Activated T-cell treated with anti-CD3 and anti-CD28 coated beads, Interleukin-2, amount 50 U/mL, for 4 hours (primary cell): ENCODE data around the gene TCF21. TPM values are rescaled to one million over a fixed set of nuclear protein-coding genes. Genes with fewer than 3 reads are reported as not detected.

Experiments used
- ATAC-seq, 2 donors: fragments of 200-7000 bp; cut with Tn5 transposase; one replicate each; pipeline ENCODE4 v1.10.0; 2021
- DNase-seq: peaks from one replicate; pipeline ENCODE4 v3.0.0-alpha.2; 2020
- H3K27me3 Mint-ChIP-seq: one replicate; pipeline ENCODE4 v1.8.0; 2021; ENCODE audit warnings: low read depth, mixed read lengths
- H3K36me3 Mint-ChIP-seq: one replicate; pipeline ENCODE4 v1.8.0; 2022; ENCODE audit warnings: mixed read lengths; ENCODE audit not compliant: insufficient read depth
- H3K4me1 Mint-ChIP-seq: one replicate; pipeline ENCODE4 v1.8.0; 2021; ENCODE audit warnings: low read depth, mixed read lengths
- H3K4me3 Mint-ChIP-seq: one replicate; pipeline ENCODE4 v1.8.0; 2021; ENCODE audit warnings: mild to moderate bottlenecking, moderate library complexity, mixed read lengths
- H3K9me3 Mint-ChIP-seq: one replicate; pipeline ENCODE4 v1.8.0; 2021; ENCODE audit warnings: mixed read lengths
- total RNA-seq, 3 donors: library from RNA; stranded (reverse); gene quantifications; one replicate each; pipeline ENCODE4 v1.2.1, GENCODE V29; 2021

TCF21 gene
- total RNA-seq, 3 donors from 2014 or later = 0.05 TPM; not detected in 1

DNA sequence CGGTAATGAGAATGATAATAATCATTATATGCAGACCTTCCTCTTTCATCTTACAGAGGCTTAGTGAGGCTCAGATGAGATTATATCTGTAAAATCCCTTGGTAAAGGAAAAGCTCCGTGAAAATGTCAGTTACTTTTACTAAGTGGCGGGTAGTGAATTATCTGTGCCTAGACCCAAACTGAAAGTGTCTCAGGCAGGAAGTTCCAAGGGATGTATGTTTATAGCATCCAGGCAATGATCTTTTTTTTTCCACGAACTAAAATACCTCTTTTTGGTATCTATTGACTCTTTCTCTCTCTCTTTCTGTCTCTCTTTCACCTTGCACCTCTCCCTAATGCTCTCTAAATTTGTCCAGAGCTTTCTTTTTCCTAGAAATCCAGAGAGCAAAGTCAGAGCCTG lies 5.0 kb downstream of the TCF21 start:
- H3K36me3 Mint-ChIP-seq = no peaks in the 10 kb centered on the region
- no peak for DNase-seq
- no peaks in the 10 kb centered on the region for H3K9me3 Mint-ChIP-seq
- no peak for ATAC-seq
- H3K4me1 Mint-ChIP-seq = peaks cover 28% of the 10 kb centered on the region
- H3K27me3 Mint-ChIP-seq = peaks cover 80% of the 10 kb centered on the region
- no peak overlapping the region for H3K4me3 Mint-ChIP-seq

DNA sequence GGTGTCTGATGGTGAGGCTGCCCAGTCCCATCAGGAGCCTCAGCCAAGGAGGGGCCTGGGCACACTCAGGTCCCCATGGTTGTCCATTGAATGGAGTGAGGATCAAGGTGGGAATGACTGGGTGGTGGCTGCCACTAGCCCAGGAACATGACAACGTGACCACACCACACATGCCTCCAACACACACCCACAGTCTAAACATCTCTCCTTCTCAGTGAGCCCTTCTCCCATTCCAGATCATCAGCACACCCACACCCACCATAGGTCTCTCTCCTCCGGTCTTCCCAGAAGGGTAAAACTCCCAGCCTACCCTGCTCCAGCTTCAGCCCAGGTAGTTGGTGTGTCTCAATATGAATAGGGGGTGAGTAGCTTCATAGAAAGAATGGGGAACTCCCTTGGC lies 5.5 kb downstream of the TCF21 start:
- H3K27me3 Mint-ChIP-seq = peaks cover 76% of the 10 kb centered on the region
- no peaks in the 10 kb centered on the region for H3K36me3 Mint-ChIP-seq
- no peak overlapping the region for H3K4me3 Mint-ChIP-seq
- H3K9me3 Mint-ChIP-seq = no peaks in the 10 kb centered on the region
- DNase-seq (no peak), ATAC-seq (no peak)
- peaks cover 24% of the 10 kb centered on the region for H3K4me1 Mint-ChIP-seq

DNA sequence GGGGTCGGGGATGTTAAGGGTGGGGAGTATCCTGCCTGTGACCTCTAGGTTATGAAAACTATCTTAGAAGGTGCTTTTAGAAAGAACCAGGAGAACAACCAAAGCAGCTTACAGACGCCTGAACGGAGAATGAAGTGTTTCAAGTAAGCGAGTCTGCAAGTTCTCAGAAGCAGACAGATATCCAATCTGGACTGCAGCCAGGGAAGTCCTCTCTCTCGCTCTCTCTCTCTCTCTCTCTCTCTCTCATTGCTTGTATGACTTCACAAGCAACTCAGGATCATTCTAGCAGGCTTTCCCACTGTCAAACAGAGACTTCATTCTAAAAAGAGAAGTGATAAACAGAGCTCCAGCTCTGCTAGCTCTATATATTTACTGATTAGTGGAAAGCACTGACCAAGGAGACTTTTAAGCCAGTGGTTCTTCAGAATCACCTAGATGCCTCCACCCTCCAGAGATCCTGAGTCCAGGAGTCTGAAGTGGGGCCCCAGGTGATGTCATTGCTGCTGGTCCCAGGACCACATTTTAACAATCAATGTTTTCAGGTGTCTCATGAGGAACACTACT lies 6.0 kb downstream of the TCF21 start:
- H3K4me1 Mint-ChIP-seq = peaks cover 23% of the 10 kb centered on the region
- no peak for ATAC-seq
- H3K4me3 Mint-ChIP-seq = no peak overlapping the region
- DNase-seq = no peak
- H3K9me3 Mint-ChIP-seq = no peaks in the 10 kb centered on the region
- peaks cover 74% of the 10 kb centered on the region for H3K27me3 Mint-ChIP-seq
- no peaks in the 10 kb centered on the region for H3K36me3 Mint-ChIP-seq

DNA sequence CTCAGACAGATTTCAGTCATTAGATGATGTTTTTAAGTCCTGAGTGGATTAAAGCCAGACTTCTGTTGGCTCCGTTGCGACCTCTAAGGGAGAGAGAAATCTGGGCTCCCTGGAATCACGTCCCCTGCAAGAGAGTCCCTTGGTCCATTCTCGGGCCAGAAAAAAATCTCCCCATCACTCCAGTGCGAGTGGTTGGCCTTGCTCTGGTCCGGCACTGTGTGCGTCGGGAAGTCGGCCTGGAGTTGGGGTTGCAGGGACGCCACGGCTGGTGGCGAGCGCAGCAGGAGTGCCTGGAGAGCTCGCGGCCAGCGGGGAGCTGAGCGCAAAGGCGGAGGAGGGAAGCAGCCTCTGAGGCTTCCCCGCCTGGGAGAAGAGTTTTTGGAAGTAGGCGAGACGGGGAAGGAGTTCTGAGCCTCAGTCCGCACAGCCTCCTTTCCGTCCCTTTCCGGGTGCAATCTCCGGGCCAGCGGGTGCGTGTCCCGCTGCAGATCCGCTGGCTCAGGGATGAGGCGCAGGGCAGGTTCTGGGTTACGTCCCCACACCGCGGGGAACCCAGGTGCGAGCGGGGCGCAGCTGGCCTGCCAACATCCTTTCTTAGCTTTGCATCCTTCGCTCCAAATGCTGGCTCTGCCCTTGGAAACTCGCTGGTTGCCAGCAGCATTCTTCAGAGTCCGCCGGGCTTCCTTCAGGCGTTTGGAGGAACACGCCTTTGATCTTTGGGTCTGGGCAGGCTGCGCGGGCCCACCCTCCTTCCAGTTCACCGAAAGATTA lies 6.8 kb downstream of the TCF21 start:
- DNase-seq (no peak), ATAC-seq (no peak)
- Mint-ChIP-seq H3K4me3 (no peak overlapping the region), H3K9me3 (no peaks in the 10 kb centered on the region), H3K4me1 (peaks cover 17% of the 10 kb centered on the region), H3K36me3 (no peaks in the 10 kb centered on the region), H3K27me3 (peaks cover 73% of the 10 kb centered on the region)

DNA sequence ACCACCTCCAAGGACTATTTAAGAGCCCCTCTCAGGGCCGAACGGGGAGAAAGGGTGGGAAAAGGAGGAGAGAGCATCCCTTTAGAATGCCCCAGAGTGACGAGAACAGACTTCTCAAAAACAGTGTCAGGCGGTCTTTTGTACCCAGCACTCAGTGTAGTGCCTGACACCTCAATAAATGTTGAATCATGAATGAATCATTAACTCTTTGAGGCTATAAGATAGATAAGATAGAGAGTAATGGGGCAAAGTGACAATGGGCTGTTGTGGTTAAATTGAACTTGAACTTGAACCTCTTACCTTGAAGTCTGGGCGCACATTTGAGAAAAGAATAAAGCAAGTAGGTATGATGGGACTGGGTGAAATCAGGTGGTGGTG lies 7.4 kb downstream of the TCF21 start:
- Mint-ChIP-seq H3K4me1 (peaks cover 11% of the 10 kb centered on the region), H3K4me3 (no peak overlapping the region), H3K9me3 (no peaks in the 10 kb centered on the region), H3K36me3 (no peaks in the 10 kb centered on the region), H3K27me3 (peaks cover 70% of the 10 kb centered on the region)
- DNase-seq (no peak), ATAC-seq (no peak)

DNA sequence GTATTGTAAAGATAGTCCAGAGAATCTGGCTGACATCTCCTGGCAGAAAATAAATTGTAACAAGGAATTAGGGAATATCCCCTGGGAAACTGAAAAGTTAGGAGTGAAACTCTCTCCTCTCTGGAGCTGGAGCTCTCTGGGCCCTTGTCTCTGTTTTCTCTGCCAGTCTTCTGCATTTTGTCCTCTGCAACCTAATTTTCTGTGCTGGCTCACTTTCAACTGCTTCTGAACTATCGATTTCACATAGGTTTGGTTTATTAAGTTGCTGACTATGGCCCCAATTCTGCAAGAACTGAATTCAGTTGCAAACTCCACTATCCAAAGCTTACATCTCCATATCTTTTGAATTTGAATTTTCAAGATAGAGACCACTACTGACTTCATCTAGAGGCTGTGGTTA lies 9.3 kb downstream of the TCF21 start:
- DNase-seq (no peak), ATAC-seq (no peak)
- no peak overlapping the region for H3K4me3 Mint-ChIP-seq
- H3K4me1 Mint-ChIP-seq = peaks cover 2% of the 10 kb centered on the region
- no peaks in the 10 kb centered on the region for H3K9me3 Mint-ChIP-seq
- no peaks in the 10 kb centered on the region for H3K36me3 Mint-ChIP-seq
- H3K27me3 Mint-ChIP-seq = peaks cover 59% of the 10 kb centered on the region

DNA sequence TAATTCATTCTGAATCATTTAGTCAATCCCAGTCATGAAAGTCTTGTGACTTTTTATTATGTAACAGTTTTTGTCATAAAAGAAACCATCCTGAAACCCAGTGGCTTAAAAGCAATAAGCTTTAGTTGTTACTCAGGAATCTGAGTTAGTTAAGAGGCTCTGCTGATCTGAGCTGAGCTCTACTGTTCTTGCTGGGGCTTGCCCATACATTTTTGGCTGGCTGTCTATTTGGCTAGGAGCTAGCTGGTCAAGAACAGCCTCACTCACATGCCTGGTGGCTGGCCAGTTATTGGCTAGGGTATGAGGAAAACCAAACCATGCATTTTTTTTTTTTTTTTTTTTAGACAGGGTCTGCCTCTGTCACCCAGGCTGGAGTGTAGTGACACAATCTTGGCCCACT lies 10.6 kb downstream of the TCF21 start:
- Mint-ChIP-seq H3K9me3 (no peaks in the 10 kb centered on the region), H3K4me3 (no peak overlapping the region), H3K36me3 (no peaks in the 10 kb centered on the region), H3K27me3 (peaks cover 53% of the 10 kb centered on the region), H3K4me1 (no peaks in the 10 kb centered on the region)
- DNase-seq (no peak), ATAC-seq (no peak)

DNA sequence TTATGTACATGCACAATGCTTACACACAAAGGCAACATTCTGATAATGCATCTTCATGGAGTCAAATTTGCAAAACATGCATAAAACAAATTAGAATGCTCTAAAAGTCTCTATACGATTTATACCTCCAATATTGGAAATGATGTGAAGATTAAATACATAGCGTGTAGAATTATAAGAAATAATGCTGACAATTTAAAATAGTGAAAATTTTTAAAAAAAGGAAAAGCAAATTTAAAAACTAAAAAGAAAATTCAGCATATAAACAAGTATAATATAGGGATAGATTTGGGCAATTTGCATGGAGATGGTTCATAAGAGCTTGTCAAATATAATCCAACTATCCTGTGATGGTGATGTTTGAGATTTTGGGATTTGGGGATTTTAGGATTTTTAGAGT lies 14.9 kb downstream of the TCF21 start:
- Mint-ChIP-seq H3K9me3 (no peaks in the 10 kb centered on the region), H3K27me3 (peaks cover 51% of the 10 kb centered on the region), H3K36me3 (no peaks in the 10 kb centered on the region), H3K4me3 (no peak overlapping the region), H3K4me1 (no peaks in the 10 kb centered on the region)
- DNase-seq = no peak
- ATAC-seq = no peak

DNA sequence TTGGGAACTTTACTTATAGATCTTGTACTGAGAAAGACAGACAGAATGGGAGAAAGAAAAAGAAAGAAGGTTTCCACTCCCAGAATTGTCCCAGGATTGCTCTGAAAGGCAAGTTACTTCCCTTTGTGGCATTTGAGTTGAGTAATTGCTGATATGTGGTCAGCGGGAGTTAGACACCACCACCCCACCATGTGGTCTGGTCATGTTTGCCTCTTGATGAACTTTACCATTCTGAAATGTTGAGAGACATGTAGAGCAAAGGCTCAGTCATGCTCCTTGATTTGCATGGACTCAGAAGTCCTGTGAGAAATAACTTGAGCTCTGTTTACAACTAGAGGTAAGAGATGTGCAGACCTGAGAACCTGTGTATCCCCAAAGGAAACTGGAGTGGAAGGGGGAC lies 17.1 kb downstream of the TCF21 start:
- peaks cover 57% of the 10 kb centered on the region for H3K27me3 Mint-ChIP-seq
- ATAC-seq = no peak

DNA sequence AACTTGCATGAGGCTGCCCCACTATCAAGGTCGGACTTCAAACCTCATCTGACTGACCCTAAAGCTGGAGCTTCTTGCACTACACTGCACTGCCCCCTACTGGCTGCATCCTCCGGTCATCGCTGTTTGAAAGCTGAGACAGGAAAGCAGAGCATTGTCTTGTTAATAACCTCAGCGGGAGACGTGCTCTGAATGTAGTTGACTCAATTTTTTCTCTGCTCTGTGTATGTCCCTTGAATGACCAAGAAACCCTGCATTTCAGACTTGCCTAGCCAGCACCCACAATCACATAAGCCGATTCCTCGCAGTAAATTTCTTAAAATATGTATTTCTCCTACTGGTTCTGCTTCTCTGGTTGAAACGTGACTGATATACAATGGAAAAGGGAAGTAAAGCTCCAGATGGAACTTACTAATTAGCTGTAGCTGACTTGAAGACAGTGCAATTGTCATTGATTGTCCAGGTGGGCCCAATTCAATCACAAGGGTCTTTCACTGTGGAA lies 27.8 kb downstream of the TCF21 start:
- H3K36me3 Mint-ChIP-seq = no peaks in the 10 kb centered on the region
- peak; percentile 68 for DNase-seq
- H3K9me3 Mint-ChIP-seq = no peaks in the 10 kb centered on the region
- no peak overlapping the region for H3K4me3 Mint-ChIP-seq
- peaks cover 22% of the 10 kb centered on the region for H3K27me3 Mint-ChIP-seq
- peaks cover 4% of the 10 kb centered on the region for H3K4me1 Mint-ChIP-seq
- ATAC-seq = peak; percentile 38 to 67

More for the DNA sequence above, 17.1 kb downstream of the TCF21 start:
- Mint-ChIP-seq H3K9me3 (no peaks in the 10 kb centered on the region), H3K4me3 (no peak overlapping the region), H3K36me3 (no peaks in the 10 kb centered on the region), H3K4me1 (no peaks in the 10 kb centered on the region)
- no peak for DNase-seq

DNA sequence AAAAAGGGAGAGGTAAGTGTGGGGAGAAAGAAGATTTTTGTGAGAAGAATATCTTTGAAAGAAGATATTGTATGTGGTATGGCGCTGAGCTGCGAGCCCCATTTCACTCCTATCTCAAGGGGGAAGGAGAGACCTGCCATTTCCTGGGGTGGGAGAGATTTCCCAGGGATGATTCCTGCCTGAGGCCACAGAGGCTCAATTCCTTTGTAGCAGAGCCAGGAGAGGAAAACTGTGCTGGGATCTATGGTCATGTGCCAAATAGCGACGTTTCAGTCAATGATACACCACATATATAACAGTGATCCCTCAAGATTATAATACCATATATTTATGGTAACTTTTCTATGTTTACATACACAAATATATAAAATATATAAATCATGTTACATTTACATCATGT lies 28.9 kb downstream of the TCF21 start:
- no peak overlapping the region for H3K4me3 Mint-ChIP-seq
- H3K27me3 Mint-ChIP-seq = peaks cover 18% of the 10 kb centered on the region
- H3K36me3 Mint-ChIP-seq = no peaks in the 10 kb centered on the region
- peaks cover 4% of the 10 kb centered on the region for H3K4me1 Mint-ChIP-seq
- ATAC-seq (no peak), DNase-seq (no peak)
- no peaks in the 10 kb centered on the region for H3K9me3 Mint-ChIP-seq

DNA sequence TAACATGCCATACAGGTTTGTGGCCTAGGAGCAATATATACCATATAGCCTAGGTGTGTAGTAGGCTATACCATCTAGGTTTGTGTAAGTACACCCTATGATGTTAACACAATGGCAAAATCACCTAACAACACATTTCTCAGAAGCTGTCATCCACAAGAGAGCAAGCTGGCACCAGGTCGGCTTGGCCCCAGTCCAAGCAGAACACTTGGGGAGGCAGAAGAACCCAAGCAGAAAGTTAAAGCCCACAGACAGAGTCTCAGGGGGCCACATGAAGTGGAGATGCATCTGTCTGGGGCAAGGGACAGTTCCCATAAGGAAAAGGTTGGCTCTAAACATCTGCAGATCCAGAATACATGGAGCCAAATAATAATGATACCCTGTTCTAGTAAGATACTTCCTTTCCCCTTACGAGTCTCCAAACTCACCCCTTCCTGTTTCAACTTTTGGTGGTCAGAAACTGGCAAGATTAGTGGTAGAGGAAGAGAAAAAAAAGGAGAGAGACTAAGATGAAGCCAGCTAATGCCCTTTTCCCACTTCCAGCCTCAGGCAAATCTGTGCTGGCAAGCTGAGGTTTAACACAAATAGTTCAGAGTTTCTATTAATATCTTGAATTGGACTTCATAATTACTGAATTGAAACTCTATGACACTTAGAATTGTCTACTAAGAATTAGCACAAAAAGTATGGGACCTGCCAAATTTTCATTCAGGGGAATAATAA lies 29.5 kb downstream of the TCF21 start:
- peaks cover 15% of the 10 kb centered on the region for H3K27me3 Mint-ChIP-seq
- ATAC-seq = no peak

DNA sequence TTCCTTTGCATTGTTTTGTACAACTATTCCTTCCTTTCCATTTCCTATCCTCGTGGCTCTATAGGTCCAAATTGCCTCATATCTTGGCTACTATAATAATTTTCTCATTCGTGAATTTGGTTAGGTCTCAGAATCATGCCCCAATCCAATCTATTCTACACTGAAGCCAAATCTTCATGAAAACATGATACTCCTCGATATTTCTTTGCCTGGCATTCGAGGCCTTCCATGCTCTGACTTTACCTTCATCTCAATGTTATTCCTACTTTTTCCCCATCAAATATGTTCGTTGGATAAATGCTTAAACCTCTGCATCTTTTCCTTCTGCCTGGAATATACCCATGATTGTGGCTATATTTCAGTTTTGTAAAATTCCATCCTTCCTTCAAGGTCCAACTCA lies 30.4 kb downstream of the TCF21 start:
- H3K4me1 Mint-ChIP-seq = peaks cover 4% of the 10 kb centered on the region
- H3K27me3 Mint-ChIP-seq = peaks cover 16% of the 10 kb centered on the region
- H3K4me3 Mint-ChIP-seq = no peak overlapping the region
- DNase-seq (no peak), ATAC-seq (no peak)
- no peaks in the 10 kb centered on the region for H3K36me3 Mint-ChIP-seq
- H3K9me3 Mint-ChIP-seq = no peaks in the 10 kb centered on the region

More for the DNA sequence above, 29.5 kb downstream of the TCF21 start:
- Mint-ChIP-seq H3K4me3 (no peak overlapping the region), H3K36me3 (no peaks in the 10 kb centered on the region), H3K9me3 (no peaks in the 10 kb centered on the region), H3K4me1 (peaks cover 4% of the 10 kb centered on the region)
- DNase-seq = no peak

DNA sequence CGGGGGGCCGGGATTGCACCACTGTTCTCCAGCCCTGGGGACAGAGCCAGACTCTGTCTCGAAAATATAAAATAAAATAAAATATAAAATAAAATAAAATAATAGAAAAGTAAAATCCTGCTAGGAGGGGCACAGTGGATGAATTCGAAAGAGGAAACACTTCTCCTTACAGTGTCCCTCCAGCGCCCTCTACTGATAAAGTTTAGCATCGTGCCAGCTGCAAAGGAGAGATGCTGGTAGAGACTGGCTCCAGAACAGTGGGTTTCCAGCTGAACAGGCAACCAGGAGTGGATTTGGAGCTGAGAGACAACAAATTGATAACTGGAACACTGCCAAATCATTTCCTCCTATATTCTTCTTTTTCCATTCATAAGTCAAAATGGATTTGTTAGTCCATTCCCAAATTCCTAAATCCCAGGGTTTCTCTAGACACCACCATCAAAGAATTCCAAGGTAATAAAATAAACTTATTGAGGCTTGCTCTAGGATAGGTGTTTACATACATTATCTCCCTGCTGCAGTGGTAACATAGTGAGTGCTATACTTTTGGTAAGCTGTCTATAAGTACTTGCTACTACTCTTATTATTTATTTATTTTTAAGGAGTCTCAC lies 32.4 kb downstream of the TCF21 start:
- Mint-ChIP-seq H3K4me3 (no peak overlapping the region), H3K4me1 (peaks cover 4% of the 10 kb centered on the region), H3K36me3 (no peaks in the 10 kb centered on the region), H3K9me3 (no peaks in the 10 kb centered on the region), H3K27me3 (peaks cover 22% of the 10 kb centered on the region)
- peak in 1 of 2 donors; percentile 61 for ATAC-seq
- peak; percentile 49 for DNase-seq
